SJSA1 (cell line): ENCODE data around the gene SPOCK1. TPM values are rescaled to one million over a fixed set of nuclear protein-coding genes. Genes with fewer than 3 reads are reported as not detected.
"Not testable (repeated sequence)": the region's sequence is repeated elsewhere in the genome, so short reads cannot be mapped to it uniquely, and the experiment has no call there.

Source experiments
- DNase-seq, 2 experiments: peaks; one replicate each; pipeline ENCODE4 v3.0.0-alpha.2; 2015 to 2020; ENCODE audit warnings: low spot score in 2 of 2, low read depth in 1 of 2
- H3K27ac ChIP-seq: fragments of 250-450 bp; sonication (Bioruptor Pico); 2 replicates; pipeline ENCODE4 v1.5.1; 2020; ENCODE audit warnings: mild to moderate bottlenecking, moderate library complexity
- H3K27me3 ChIP-seq: fragments of 250-450 bp; sonication (Bioruptor Pico); replicated peaks from 2 replicates; pipeline ENCODE4 v1.5.1; 2020; ENCODE audit warnings: mild to moderate bottlenecking, moderate library complexity
- H3K36me3 ChIP-seq: fragments of 250-450 bp; sonication (Bioruptor Pico); 2 replicates; pipeline ENCODE4 v1.5.1; 2020; ENCODE audit warnings: mild to moderate bottlenecking
- H3K4me1 ChIP-seq: fragments of 250-450 bp; sonication (Bioruptor Pico); replicated peaks from 2 replicates; pipeline ENCODE4 v1.6.1; 2021; ENCODE audit warnings: mild to moderate bottlenecking
- H3K4me3 ChIP-seq: fragments of 250-450 bp; sonication (Bioruptor Pico); 2 replicates; pipeline ENCODE4 v1.5.1; 2020; ENCODE audit warnings: mild to moderate bottlenecking
- H3K9me3 ChIP-seq: fragments of 250-450 bp; sonication (Bioruptor Pico); replicated peaks from 2 replicates; pipeline ENCODE4 v1.5.1; 2020; ENCODE audit warnings: mild to moderate bottlenecking
- total RNA-seq: library from RNA; depleted of rRNA; stranded (reverse); fragments of >200 nt; shearing (Covaris generic); gene quantifications from 2 replicates; pipeline ENCODE4 v1.2.3, GENCODE V29; 2014

Gene SPOCK1
- total RNA-seq, 1 experiment from 2014 or later = 0.95 TPM

DNA sequence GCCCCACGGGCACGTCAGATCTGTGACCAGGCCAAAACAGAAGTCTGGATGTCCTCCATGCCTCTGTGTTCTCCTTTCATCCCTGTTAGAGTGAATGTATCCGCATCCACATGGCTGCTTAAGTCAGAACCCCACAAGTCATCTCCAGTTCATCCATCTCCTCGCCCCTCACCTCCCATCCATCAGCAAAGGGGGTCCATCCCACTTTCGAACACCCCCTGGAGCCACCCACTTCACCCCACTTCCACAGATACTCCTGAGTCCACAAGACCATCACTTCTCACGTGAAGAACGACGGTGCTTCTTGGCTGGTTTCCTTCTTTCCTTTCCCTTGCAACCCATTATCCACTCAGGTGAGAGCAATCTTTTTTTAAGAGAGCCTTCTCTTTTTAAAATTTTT, 3.5 kb upstream of the SPOCK1 start:
- H3K27ac ChIP-seq = no peak overlapping the region
- no peak overlapping the region for H3K4me3 ChIP-seq
- H3K9me3 ChIP-seq = peaks cover 3% of the 10 kb centered on the region; the same call in 1 of the 2 replicates
- H3K4me1 ChIP-seq = peaks cover 11% of the 10 kb centered on the region
- no peak for DNase-seq
- H3K27me3 ChIP-seq = peaks cover 15% of the 10 kb centered on the region
- H3K36me3 ChIP-seq = 0 out of 2 replicates have a peak, but pooled peaks cover 2% of the 10 kb centered on the region

DNA sequence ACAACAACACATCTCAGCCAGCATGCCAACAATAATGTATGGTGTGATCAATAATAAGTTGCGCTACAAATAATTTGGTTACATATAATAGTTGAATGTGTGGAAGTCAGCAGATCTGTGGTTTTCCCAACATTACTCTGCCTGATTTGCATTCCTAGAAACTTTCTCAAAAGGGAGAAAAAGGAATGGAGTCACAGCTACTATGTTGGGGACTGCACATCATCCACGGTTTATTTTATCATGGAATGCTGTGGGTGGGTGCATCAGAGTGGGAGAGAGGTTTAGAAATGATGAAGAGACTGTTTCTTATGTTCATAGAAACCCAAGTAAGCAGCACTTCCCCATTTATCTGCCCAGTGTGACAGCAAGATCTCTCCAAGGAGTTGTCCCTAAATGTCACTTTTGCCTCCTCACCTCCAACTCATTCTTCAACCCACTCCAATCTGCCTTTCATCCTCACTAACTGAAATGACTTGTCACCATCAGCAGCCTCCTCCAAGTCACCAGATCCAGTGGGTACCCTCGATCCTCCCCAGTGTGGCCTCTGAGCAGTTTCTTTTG, 2.8 kb upstream of the SPOCK1 start:
- peaks cover 19% of the 10 kb centered on the region for H3K27me3 ChIP-seq
- no peak for DNase-seq
- H3K36me3 ChIP-seq = 0 out of 2 replicates have a peak, but pooled peaks cover 2% of the 10 kb centered on the region
- peaks cover 11% of the 10 kb centered on the region for H3K4me1 ChIP-seq
- H3K27ac ChIP-seq = no peak overlapping the region
- peaks cover 3% of the 10 kb centered on the region; the same call in 1 of the 2 replicates for H3K9me3 ChIP-seq
- H3K4me3 ChIP-seq = no peak overlapping the region

DNA sequence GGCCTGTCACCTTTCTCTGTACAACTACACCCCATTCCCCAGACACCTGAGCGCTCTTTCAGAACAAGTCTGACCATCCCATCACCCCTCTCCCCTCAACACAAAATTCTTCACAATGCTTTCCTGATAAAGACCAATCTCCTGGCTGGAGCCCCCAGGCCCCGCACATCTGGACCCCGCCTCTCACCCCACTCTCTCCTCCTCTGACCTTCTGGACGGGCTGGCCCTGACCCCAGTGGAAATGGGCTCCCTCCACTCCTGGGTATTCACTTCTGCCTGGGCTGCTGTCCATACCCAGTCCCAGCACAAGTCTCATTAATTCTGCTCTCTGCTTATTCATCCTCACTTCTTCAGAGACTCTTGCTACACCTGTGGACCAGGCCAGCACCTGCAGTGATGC, 2.1 kb upstream of the SPOCK1 start:
- H3K27ac ChIP-seq = no peak overlapping the region
- H3K9me3 ChIP-seq = peaks cover 3% of the 10 kb centered on the region; the same call in 1 of the 2 replicates
- 0 out of 2 replicates have a peak, but pooled peaks cover 2% of the 10 kb centered on the region for H3K36me3 ChIP-seq
- peaks cover 11% of the 10 kb centered on the region for H3K4me1 ChIP-seq
- no peak overlapping the region for H3K4me3 ChIP-seq
- peaks cover 19% of the 10 kb centered on the region for H3K27me3 ChIP-seq
- no peak for DNase-seq

DNA sequence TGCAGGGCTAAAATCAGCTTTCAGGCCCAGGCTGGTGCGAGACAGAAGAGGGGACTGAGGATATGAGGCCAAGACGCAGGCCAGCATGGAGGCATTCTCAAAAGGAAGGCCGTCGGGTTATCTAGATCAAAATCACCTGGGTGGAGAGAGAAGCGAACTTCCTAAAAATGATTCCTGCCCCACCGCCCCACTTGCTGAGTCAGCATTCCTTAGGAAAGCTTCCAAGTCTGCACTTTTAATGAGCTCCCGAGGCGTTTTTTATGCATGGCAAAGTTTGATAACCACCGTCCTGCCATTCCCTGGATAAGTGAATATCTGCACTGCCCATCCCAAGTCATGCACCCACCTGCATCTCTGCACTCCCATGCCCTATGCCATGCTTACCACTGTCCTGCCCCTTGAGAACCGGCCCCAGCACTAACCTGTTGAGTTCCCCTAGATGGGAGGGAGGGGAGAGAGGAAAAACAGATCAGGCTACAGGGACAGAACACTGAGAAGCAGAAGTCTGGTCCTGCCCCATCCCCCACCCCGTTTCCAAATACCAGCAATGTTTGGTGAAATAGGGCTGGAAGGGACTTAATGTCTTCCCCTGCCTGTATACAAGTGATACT, 1.6 kb upstream of the SPOCK1 start:
- Histone ChIP-seq H3K36me3 (0 out of 2 replicates have a peak, but pooled peaks cover 2% of the 10 kb centered on the region), H3K9me3 (peaks cover 3% of the 10 kb centered on the region; the same call in 1 of the 2 replicates), H3K4me3 (no peak overlapping the region), H3K27me3 (peaks cover 22% of the 10 kb centered on the region), H3K4me1 (peaks cover 11% of the 10 kb centered on the region), H3K27ac (no peak overlapping the region)
- DNase-seq = no peak

DNA sequence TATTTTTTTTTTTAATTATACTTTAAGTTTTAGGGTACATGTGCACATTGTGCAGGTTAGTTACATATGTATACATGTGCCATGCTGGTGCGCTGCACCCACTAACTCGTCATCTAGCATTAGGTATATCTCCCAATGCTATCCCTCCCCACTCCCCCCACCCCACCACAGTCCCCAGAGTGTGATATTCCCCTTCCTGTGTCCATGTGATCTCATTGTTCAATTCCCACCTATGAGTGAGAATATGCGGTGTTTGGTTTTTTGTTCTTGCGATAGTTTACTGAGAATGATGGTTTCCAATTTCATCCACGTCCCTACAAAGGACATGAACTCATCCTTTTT, 351 bp upstream of the SPOCK1 start:
- Histone ChIP-seq H3K4me1 (peaks cover 11% of the 10 kb centered on the region), H3K27me3 (peaks cover 35% of the 10 kb centered on the region)
- not testable (repeated sequence) for H3K27ac ChIP-seq, H3K4me3 ChIP-seq, H3K36me3 ChIP-seq, DNase-seq, H3K9me3 ChIP-seq

DNA sequence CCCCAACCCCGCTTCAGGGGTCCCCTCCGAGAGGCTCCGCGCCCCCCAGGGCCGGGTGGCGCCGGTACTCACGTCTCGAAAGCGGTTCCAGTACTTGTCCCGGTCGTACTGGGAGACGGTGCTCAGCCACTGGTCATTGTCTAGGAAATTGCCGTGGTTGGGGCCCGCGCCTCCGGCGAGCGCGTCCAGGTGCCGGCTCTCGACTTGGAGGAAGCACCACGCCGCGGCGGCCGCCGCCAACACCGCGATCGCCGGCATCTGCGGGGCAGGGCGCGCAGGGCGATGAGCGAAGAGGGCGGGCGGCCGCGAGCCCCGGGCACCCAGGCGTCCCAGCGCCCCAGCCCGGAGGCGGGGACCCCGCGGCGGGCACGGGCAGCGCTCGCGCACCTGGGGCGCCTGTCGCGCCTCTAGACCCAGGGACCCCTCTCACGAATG, 808 bp downstream of the SPOCK1 start:
- Histone ChIP-seq H3K4me3 (no peak overlapping the region), H3K27ac (no peak overlapping the region), H3K27me3 (peaks cover 37% of the 10 kb centered on the region), H3K9me3 (peaks cover 3% of the 10 kb centered on the region; the same call in 1 of the 2 replicates), H3K36me3 (0 out of 2 replicates have a peak, but pooled peaks cover 2% of the 10 kb centered on the region), H3K4me1 (peaks cover 11% of the 10 kb centered on the region)
- no peak for DNase-seq

DNA sequence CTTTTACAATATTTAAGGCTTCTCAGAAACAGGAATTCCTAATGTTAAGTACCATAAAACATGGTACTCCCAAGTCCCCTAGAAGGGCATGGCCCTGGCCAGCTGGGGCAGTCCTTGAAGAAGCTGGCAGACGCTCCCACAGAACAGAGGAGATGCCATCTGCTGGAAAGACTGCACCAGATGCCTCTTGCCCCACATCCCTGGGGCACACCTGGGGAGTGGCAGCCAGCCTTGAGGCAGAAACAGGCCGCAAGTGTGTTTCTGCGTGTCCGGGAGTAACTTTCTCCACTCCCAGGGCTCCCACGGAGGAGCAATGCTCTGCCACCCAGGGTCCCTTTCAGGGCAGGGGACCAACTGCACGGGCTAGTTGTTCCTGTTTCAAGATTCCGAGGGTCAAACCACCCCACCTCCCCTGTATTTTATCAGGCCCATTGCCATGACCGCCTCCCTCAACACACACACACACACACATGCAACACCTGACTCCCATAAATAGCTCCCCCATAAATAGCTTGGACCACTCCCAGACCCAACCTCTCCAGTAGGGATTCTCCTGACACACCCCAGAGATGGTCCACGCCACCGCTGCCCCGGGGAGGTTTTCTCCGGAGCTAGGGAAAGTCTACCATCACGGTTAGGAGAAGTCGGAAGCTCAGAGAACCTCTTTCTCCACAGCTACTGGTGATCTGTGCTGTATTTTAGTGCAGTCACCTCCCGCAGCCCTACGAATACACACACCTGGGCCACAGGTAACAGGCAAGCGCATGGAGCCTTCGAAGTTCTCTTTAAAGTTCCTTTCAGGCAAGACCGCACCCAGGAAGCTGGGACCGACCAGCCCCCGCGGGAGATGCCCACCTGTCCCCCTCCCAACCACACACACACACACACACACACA, 1.5 kb downstream of the SPOCK1 start:
- Histone ChIP-seq H3K4me3 (no peak overlapping the region), H3K27ac (no peak overlapping the region)
- DNase-seq = no peak

DNA sequence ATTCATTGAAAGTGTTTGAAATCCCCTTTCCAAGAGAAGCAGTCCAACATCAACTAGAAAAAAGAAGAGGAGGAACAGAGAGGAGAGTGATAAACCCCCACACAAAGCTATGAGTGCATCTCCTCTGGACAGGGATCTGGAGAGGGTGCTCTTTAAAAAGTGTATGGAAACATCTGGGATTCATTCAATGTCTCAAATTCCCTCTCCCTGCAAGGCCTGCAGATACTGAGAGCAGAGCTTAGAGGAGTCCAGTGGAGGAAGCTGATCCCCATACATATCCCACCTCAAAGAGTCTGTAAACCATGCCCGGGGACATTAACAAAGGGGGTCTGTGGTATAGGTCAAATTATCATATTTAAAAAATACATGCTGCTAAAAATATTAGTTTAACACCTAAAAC, 2.2 kb downstream of the SPOCK1 start:
- no peak overlapping the region for H3K4me3 ChIP-seq
- H3K36me3 ChIP-seq = 0 out of 2 replicates have a peak, but pooled peaks cover 2% of the 10 kb centered on the region
- H3K27ac ChIP-seq = no peak overlapping the region
- H3K27me3 ChIP-seq = peaks cover 37% of the 10 kb centered on the region
- DNase-seq = no peak
- H3K4me1 ChIP-seq = peaks cover 11% of the 10 kb centered on the region
- H3K9me3 ChIP-seq = peaks cover 3% of the 10 kb centered on the region; the same call in 1 of the 2 replicates

More for the DNA sequence above, 1.5 kb downstream of the SPOCK1 start:
- Histone ChIP-seq H3K27me3 (peaks cover 37% of the 10 kb centered on the region), H3K36me3 (0 out of 2 replicates have a peak, but pooled peaks cover 2% of the 10 kb centered on the region), H3K9me3 (peaks cover 3% of the 10 kb centered on the region; the same call in 1 of the 2 replicates), H3K4me1 (peaks cover 11% of the 10 kb centered on the region)

DNA sequence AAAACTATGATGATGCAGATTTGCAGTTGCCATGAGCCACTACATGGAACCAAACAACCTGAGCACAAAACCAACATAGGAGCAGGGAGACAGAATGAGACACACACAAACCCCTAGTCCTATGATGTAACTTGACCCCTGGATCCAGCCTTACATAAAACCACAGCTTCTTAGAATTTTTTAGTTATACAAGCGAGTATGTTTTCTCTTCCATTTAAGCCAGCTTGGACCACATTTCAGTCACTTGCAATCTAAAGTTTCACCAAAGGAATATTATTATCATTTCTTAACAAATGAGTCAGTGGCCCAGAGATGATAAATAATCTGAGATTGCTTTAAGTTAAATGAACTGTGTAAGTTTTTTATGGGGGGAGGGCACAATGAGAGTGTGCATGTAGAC, 6.8 kb downstream of the SPOCK1 start:
- H3K4me3 ChIP-seq = no peak overlapping the region
- 0 out of 2 replicates have a peak, but pooled peaks cover 2% of the 10 kb centered on the region for H3K9me3 ChIP-seq
- DNase-seq = no peak
- no peaks in the 10 kb centered on the region for H3K36me3 ChIP-seq
- H3K27ac ChIP-seq = no peak overlapping the region
- H3K27me3 ChIP-seq = peaks cover 19% of the 10 kb centered on the region
- no peaks in the 10 kb centered on the region for H3K4me1 ChIP-seq

DNA sequence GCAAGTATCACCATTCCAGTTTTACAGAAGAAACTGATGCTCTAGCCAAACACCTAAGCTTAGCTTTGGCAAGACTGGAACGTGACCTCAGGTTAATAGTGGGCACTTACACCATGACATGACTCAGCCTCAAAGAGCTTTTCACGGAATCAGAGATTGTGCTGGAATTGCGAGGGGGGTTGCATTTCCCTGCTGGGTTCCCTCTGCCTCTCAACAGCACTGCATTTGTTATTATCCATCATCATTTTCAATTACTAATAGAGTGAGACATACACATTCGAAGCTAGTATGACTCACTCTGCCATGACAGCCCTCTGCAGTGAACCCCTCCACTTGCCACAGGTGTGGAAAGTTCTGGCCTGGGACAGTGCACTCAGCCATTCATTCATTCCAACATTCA, 8.0 kb downstream of the SPOCK1 start:
- Histone ChIP-seq H3K36me3 (no peaks in the 10 kb centered on the region), H3K27me3 (peaks cover 19% of the 10 kb centered on the region), H3K4me1 (no peaks in the 10 kb centered on the region), H3K9me3 (0 out of 2 replicates have a peak, but pooled peaks cover 2% of the 10 kb centered on the region), H3K27ac (no peak overlapping the region), H3K4me3 (no peak overlapping the region)
- no peak for DNase-seq

DNA sequence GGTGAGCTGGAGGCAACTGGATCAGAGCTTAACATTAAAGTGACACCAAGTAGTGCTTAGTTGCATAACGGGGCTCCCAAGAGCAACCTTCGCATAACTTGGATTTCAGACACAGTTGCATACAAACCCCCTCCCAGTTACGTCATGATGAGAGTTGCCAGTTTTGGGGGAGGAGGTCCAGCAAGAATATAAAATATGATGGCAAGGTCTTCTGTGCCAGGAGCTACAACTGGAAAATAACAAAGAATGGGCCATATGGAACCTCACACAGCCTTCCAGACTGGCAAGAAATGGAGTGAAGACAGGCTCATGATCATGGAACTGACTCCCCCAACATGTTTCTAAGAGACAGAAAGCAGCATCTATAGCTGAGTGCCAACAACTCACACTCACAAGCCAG, 8.5 kb downstream of the SPOCK1 start:
- Histone ChIP-seq H3K4me1 (no peaks in the 10 kb centered on the region), H3K27me3 (peaks cover 14% of the 10 kb centered on the region), H3K9me3 (0 out of 2 replicates have a peak, but pooled peaks cover 2% of the 10 kb centered on the region), H3K36me3 (no peaks in the 10 kb centered on the region), H3K27ac (no peak overlapping the region), H3K4me3 (no peak overlapping the region)
- no peak for DNase-seq

DNA sequence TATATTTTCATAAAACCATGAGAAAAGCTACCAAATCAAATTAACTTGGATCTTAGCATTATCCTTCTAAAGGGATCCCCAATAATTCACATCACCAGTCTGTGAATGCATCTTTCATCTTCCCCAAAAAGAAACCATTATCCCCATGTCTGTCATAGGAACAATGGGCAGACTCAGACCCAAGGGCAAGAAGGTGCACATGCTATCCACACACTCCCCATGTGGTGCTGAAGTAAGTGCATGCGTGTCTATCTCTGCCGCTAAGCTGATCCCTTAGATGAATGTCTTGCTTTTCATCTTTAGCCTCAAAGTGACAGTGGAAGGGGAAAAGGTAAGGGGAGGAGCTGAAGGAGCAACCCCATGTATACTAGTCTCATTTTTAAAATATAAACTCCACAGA, 10.2 kb downstream of the SPOCK1 start:
- H3K27me3 ChIP-seq = no peaks in the 10 kb centered on the region; the same call in 1 of the 2 replicates
- peaks cover 2% of the 10 kb centered on the region; the same call in 1 of the 2 replicates for H3K9me3 ChIP-seq
- no peak overlapping the region for H3K4me3 ChIP-seq
- H3K4me1 ChIP-seq = no peaks in the 10 kb centered on the region
- H3K36me3 ChIP-seq = no peaks in the 10 kb centered on the region
- no peak for DNase-seq
- no peak overlapping the region for H3K27ac ChIP-seq

DNA sequence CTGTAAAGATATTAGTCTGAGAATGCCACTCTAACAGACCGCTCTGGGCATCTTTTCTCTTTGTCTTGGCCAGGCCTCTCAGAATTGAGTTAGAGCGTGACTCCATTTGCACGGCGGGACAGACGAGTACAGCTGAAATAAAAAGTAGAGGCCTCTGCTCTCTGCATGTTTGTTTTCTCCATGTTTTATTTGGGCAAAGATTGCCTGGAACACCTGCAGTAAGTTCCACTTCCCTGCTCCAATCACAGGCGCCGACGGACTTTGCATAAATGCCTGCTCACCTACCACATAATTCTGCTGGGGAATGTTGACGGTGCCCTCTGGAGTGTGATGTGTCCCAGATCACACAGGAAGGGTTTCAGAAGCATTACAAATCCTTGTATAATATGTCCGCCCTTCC, 10.6 kb downstream of the SPOCK1 start:
- Histone ChIP-seq H3K4me1 (no peaks in the 10 kb centered on the region), H3K27ac (no peak overlapping the region), H3K36me3 (no peaks in the 10 kb centered on the region), H3K4me3 (no peak overlapping the region), H3K9me3 (peaks cover 2% of the 10 kb centered on the region; the same call in 1 of the 2 replicates), H3K27me3 (no peaks in the 10 kb centered on the region)
- no peak for DNase-seq
